Subcutaneous abdominal adipose tissue (tissue), 5 donors: ENCODE data around the gene CNBP.
"Not testable (repeated sequence)": the region's sequence is repeated elsewhere in the genome, so short reads cannot be mapped to it uniquely, and the experiment has no call there.

Experiments used
- H3K27ac ChIP-seq: one replicate; pipeline ENCODE4 v1.7.0; 2013; ENCODE audit warnings: low read depth, mild to moderate bottlenecking, inconsistent platforms, low read length, moderate library complexity
- H3K27me3 ChIP-seq, 5 donors: one replicate each; pipeline ENCODE4 v1.7.0; 2013; ENCODE audit warnings: low read length in 5 of 5, inconsistent platforms in 1 of 5; ENCODE audit not compliant: control insufficient read depth in 5 of 5, insufficient read depth in 4 of 5
- H3K36me3 ChIP-seq, 5 donors: one replicate each; pipeline ENCODE4 v1.7.0; 2013; ENCODE audit warnings: low read length in 5 of 5; ENCODE audit not compliant: control insufficient read depth in 5 of 5, insufficient read depth in 5 of 5
- H3K4me1 ChIP-seq, 5 donors: one replicate each; pipeline ENCODE4 v1.7.0; 2013; ENCODE audit warnings: low read length in 5 of 5, mild to moderate bottlenecking in 3 of 5, moderate library complexity in 1 of 5; ENCODE audit not compliant: control insufficient read depth in 5 of 5, insufficient read depth in 5 of 5
- H3K4me3 ChIP-seq, 5 donors: one replicate each; pipeline ENCODE4 v1.7.0; 2013; ENCODE audit warnings: low read length in 5 of 5, low read depth in 1 of 5
- H3K9ac ChIP-seq, 5 donors: one replicate each; pipeline ENCODE4 v1.7.0; 2013; ENCODE audit warnings: low read length in 5 of 5, mild to moderate bottlenecking in 4 of 5, moderate library complexity in 3 of 5
- H3K9me3 ChIP-seq, 5 donors: one replicate each; pipeline ENCODE4 v1.7.0; 2013; ENCODE audit warnings: low read length in 5 of 5; ENCODE audit not compliant: control insufficient read depth in 5 of 5
- donor health status: healthy.
- donor health status: healthy.
- donor health status: healthy.
- donor health status: healthy.
- donor health status: healthy.

The CNBP gene

GRCh38 chr3:129211772-129212171 lies 28.1 kb upstream of the CNBP start:
- H3K27ac ChIP-seq: peak overlapping the region; percentile 51
- no peaks in the 10 kb centered on the region for H3K27me3 ChIP-seq
- no peak overlapping the region for H3K4me3 ChIP-seq
- no peaks in the 10 kb centered on the region for H3K36me3 ChIP-seq
- no peak overlapping the region for H3K9ac ChIP-seq
- H3K9me3 ChIP-seq: no peaks in the 10 kb centered on the region
- peaks cover 2 to 17% (median 14%) of the 10 kb centered on the region in 5 donors for H3K4me1 ChIP-seq

GRCh38 chr3:129211345-129211744 lies 27.6 kb upstream of the CNBP start:
- no peaks in the 10 kb centered on the region for H3K9me3 ChIP-seq
- no peak overlapping the region for H3K4me3 ChIP-seq
- H3K4me1 ChIP-seq: peaks cover 2 to 17% (median 14%) of the 10 kb centered on the region in 5 donors
- no peaks in the 10 kb centered on the region for H3K27me3 ChIP-seq
- no peak overlapping the region for H3K9ac ChIP-seq
- H3K36me3 ChIP-seq: no peaks in the 10 kb centered on the region
- peak overlapping the region; percentile 51 for H3K27ac ChIP-seq

- peaks cover 2 to 17% (median 14%) of the 10 kb centered on the region in 5 donors for H3K4me1 ChIP-seq
- H3K9me3 ChIP-seq: no peaks in the 10 kb centered on the region
- peak overlapping the region; percentile 63 for H3K27ac ChIP-seq
- peak overlapping the region in 1 of 5 donors; percentile 3 for H3K9ac ChIP-seq
- no peak overlapping the region for H3K4me3 ChIP-seq
- no peaks in the 10 kb centered on the region for H3K27me3 ChIP-seq
- no peaks in the 10 kb centered on the region for H3K36me3 ChIP-seq
Observed at GRCh38 chr3:129207479-129207878, 23.8 kb upstream of the CNBP start.

- Histone ChIP-seq H3K27me3 (no peaks in the 10 kb centered on the region), H3K27ac (no peak overlapping the region), H3K36me3 (no peaks in the 10 kb centered on the region), H3K9me3 (no peaks in the 10 kb centered on the region), H3K9ac (no peak overlapping the region), H3K4me3 (no peak overlapping the region), H3K4me1 (peaks cover 0 to 8% (median 6%) of the 10 kb centered on the region in 5 donors)
Observed at GRCh38 chr3:129205109-129205832, 21.6 kb upstream of the CNBP start.

- H3K36me3 ChIP-seq: no peaks in the 10 kb centered on the region
- H3K4me1 ChIP-seq: peaks cover 0 to 8% (median 6%) of the 10 kb centered on the region in 5 donors
- H3K27me3 ChIP-seq: no peaks in the 10 kb centered on the region
- H3K4me3 ChIP-seq: no peak overlapping the region
- no peak overlapping the region for H3K9ac ChIP-seq
- H3K27ac ChIP-seq: no peak overlapping the region
- no peaks in the 10 kb centered on the region for H3K9me3 ChIP-seq
Observed at GRCh38 chr3:129204473-129204872, 20.8 kb upstream of the CNBP start.

GRCh38 chr3:129199366-129199765 lies 15.7 kb upstream of the CNBP start:
- Histone ChIP-seq H3K36me3 (no peaks in the 10 kb centered on the region), H3K27me3 (no peaks in the 10 kb centered on the region), H3K4me1 (peaks cover 5 to 27% (median 26%) of the 10 kb centered on the region in 5 donors), H3K9me3 (no peaks in the 10 kb centered on the region), H3K9ac (no peak overlapping the region), H3K27ac (no peak overlapping the region), H3K4me3 (no peak overlapping the region)

GRCh38 chr3:129197321-129197720 lies 13.6 kb upstream of the CNBP start:
- peak overlapping the region in 2 of 5 donors; percentile 3 to 19 for H3K9ac ChIP-seq
- no peak overlapping the region for H3K27ac ChIP-seq
- peaks cover 5 to 27% (median 26%) of the 10 kb centered on the region in 5 donors for H3K4me1 ChIP-seq
- no peaks in the 10 kb centered on the region for H3K36me3 ChIP-seq
- H3K9me3 ChIP-seq: no peaks in the 10 kb centered on the region
- H3K4me3 ChIP-seq: no peak overlapping the region
- H3K27me3 ChIP-seq: no peaks in the 10 kb centered on the region

GRCh38 chr3:129196601-129197000 lies 12.9 kb upstream of the CNBP start:
- H3K9ac ChIP-seq: peak overlapping the region in 1 of 5 donors; percentile 49
- peak overlapping the region; percentile 75 for H3K27ac ChIP-seq
- no peak overlapping the region for H3K4me3 ChIP-seq
- H3K27me3 ChIP-seq: no peaks in the 10 kb centered on the region
- H3K36me3 ChIP-seq: no peaks in the 10 kb centered on the region
- H3K4me1 ChIP-seq: peaks cover 5 to 27% (median 26%) of the 10 kb centered on the region in 5 donors
- no peaks in the 10 kb centered on the region for H3K9me3 ChIP-seq

GRCh38 chr3:129195731-129196256 lies 12.1 kb upstream of the CNBP start:
- Histone ChIP-seq H3K27ac (peak overlapping the region; percentile 75), H3K36me3 (no peaks in the 10 kb centered on the region), H3K4me1 (peaks cover 5 to 27% (median 26%) of the 10 kb centered on the region in 5 donors), H3K4me3 (no peak overlapping the region), H3K9ac (peak overlapping the region in 2 of 5 donors; percentile 7 to 49), H3K9me3 (no peaks in the 10 kb centered on the region), H3K27me3 (no peaks in the 10 kb centered on the region)

GRCh38 chr3:129189793-129190192 lies 6.1 kb upstream of the CNBP start:
- H3K36me3 ChIP-seq, H3K4me3 ChIP-seq, H3K9me3 ChIP-seq, H3K27me3 ChIP-seq, H3K27ac ChIP-seq, H3K9ac ChIP-seq: not testable (repeated sequence)
- peaks cover 0 to 15% (median 13%) of the 10 kb centered on the region in 5 donors for H3K4me1 ChIP-seq
